Measurements from ENCODE around the gene FBXL16.

GRCh38 chr16:746637-747036 lies 41.0 kb upstream of the FBXL16 start:
- TF ChIP-seq TAF1 (IDR thresholded peaks at IDR 0.05; ENCODE audit: low read depth, low read length): no peak
- TF ChIP-seq POLR2A (IDR thresholded peaks at IDR 0.05; ENCODE audit: low read depth, low read length): no peak
- TF ChIP-seq SPI1 (IDR thresholded peaks at IDR 0.05; ENCODE audit: low read depth, low read length): no peak
